ELR (cell line): Measurements from ENCODE around the gene KIF3C.
"Not testable (repeated sequence)": the region's sequence is repeated elsewhere in the genome, so short reads cannot be mapped to it uniquely, and the experiment has no call there.

Experiments used
- DNase-seq: peaks from one replicate; pipeline ENCODE4 v3.0.0-alpha.2; 2015; ENCODE audit warnings: low read depth

The KIF3C gene

DNA sequence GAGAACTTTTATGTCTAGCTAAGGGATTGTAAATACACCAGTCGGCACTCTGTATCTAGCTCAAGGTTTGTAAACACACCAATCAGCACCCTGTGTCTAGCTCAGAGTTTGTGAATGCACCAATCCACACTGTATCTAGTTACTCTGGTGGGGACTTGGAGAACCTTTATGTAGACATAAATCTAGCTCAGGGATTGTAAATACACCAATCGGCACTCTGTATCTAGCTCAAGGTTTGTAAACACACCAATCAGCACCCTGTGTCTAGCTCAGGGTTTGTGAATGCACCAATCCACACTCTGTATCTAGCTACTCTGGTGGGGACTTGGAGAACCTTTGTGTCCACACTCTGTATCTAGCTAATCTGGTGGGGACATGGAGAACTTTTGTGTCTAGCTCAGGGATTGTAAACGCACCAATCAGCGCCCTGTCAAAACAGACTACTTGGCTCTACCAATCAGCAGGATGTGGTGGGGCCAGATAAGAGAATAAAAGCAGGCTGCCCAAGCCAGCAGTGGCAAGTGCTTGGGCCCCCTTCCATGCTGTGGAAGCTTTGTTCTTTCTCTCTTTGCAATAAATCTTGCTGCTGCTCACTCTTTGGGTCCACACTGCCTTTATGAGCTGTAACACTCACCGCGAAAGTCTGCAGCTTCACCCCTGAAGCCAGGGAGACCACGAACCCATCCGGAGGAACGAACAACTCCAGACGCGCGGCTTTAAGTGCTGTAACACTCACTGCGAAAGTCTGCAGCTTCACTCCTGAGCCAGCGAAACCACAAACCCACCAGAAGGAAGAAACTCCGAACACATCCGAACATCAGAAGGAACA lies 66.1 kb downstream of the KIF3C start:
- DNase-seq: not testable (repeated sequence)

- not testable (repeated sequence) for DNase-seq
These were observed 66.9 kb downstream of the KIF3C start for GRCh38 chr2:25915411-25915810.

- DNase-seq: not testable (repeated sequence)
These were observed 68.7 kb downstream of the KIF3C start for GRCh38 chr2:25913696-25913973.

- DNase-seq: peak; percentile 47
These were observed 69.2 kb downstream of the KIF3C start for GRCh38 chr2:25912851-25913695.

- DNase-seq: not testable (repeated sequence)
These were observed 72.7 kb downstream of the KIF3C start for GRCh38 chr2:25909574-25909973.

GRCh38 chr2:25905126-25905525 lies 77.2 kb downstream of the KIF3C start:
- DNase-seq: no peak

DNA sequence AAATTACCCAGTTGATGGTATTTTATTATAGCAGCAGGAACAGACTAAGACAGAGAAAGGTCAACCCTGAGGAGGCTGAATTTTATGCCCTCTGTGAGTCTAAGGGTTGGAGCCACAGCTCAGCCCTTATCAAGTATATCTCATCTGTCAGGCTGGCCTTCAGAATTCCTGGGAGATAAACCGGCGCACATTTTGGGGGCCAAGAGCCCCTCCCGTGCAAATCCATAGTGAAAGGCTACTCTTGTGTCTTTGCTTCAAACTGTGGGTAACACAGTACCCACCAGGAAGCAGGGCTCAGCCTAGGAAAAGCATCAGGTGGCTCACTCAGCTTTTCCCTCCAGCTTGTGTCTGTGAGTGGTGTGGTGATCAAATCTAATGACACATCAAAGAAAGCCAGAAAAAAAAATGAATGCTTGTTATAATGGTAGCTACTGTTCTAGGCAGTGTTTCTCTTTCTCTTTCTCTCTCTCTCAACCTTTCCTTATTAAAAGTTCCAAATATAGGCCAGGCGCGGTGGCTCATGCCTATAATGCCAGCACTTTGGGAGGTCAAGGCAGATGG lies 79.0 kb downstream of the KIF3C start:
- DNase-seq: peak; percentile 32

DNA sequence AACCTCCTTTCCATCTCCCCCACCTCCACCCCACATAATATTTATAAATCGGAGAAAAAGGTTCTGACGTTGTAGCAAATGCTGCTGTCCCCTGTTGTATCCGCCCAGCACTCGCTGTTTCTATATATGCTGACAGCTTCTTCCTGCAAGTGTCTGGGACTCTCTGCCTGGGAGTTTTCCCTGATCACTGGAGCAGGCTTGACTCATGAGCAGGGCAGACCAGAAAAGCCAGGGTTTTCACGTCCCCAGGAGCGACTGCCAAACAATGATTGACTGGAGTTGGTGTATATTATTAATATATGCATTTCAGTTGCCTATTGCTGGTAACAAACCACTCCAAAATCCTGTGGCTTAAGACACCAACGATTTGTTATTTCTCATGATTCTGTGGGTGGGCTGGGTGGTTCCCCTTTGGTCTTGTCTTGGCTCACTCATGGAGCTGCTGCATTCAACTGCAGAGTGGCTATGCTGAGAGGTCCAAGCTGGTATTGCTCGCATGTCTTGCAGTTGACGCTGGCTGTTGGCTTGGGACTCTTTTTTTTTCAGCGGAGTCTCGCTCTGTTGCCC lies 82.8 kb downstream of the KIF3C start:
- no peak for DNase-seq

- DNase-seq: no peak
These were observed 84.8 kb downstream of the KIF3C start for GRCh38 chr2:25897506-25897905.

DNA sequence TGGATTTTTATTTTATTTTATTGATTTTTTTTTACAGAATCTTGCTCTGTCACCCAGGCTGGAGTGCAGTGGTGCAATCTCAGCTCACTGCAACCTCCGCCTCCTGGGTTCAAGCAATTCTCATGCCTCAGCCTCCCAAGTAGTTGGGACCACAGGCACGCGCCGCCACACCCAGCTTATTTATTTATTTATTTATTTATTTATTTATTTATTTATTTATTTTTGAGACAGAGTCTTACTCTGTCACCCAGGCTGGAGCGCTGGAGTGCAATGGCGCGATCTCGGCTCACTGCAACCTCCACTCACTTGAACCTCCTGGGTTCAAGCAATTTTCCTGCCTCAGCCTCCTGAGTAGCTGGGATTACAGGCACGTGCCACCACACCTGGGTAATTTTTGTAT lies 86.0 kb downstream of the KIF3C start:
- DNase-seq: not testable (repeated sequence)

- no peak for DNase-seq
These were observed 86.7 kb downstream of the KIF3C start for GRCh38 chr2:25895610-25896009.

DNA sequence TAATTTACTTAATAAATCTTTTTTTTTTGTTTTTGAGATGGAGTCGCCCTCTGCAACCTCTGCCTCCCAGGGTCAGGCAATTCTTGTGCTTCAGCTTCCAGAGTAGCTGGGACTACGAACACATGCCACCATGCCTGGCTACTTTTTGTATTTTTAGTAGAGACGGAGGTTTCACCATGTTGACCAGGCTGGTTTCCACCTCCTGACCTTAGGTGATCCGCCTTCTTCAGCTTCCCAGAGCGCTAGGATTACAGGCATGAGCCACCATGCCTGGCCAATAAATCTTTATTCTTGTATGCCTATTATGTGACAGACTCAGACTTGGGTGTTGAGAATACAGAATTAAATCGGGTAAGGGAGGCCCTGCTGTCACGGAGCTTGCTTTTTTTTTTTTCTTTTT lies 87.3 kb downstream of the KIF3C start:
- no peak for DNase-seq

GRCh38 chr2:25894135-25894830 lies 88.0 kb downstream of the KIF3C start:
- DNase-seq: no peak

GRCh38 chr2:25891672-25892071 lies 90.6 kb downstream of the KIF3C start:
- no peak for DNase-seq

GRCh38 chr2:25887624-25888242 lies 94.6 kb downstream of the KIF3C start:
- no peak for DNase-seq

DNA sequence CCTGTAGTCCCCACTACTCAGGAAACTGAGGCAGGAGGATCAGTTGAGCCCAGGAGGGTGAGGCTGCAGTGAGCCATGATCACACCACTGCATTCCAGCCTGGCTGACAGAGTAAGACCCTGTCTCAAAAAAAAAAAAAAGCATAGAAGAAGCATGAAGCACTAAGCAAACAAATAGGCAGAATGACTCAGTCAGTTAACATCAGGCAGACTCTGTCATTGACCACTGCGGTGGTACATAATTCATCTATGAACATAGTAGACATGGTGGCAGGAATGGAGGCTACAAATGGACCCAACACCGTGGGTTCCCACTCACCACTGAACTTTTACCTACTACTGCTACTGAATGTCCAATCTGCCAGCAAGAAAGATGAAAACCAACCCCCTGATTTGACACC lies 96.4 kb downstream of the KIF3C start:
- peak; percentile 93 for DNase-seq

DNA sequence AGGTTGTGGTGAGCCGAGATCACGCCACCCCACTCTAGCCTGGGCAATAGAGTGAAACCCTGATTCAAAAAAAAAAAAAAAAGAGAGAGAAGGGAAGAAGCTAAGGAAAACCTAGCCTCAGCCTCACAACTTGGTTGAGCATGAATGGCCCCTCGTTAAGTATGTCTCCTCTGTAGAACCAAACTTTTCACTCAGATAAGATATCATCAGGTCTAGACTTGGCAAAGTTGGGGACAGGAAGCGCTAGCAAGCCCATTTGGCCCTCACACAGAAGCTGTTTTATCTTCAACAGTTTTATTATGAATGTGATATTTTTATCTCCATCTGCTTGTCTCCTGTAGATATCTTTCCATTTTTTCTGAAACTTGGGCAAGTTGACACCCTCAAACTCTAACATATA lies 100.5 kb downstream of the KIF3C start:
- DNase-seq: no peak

- DNase-seq: peak; percentile 87
These were observed 103.1 kb downstream of the KIF3C start for GRCh38 chr2:25879133-25879730.

DNA sequence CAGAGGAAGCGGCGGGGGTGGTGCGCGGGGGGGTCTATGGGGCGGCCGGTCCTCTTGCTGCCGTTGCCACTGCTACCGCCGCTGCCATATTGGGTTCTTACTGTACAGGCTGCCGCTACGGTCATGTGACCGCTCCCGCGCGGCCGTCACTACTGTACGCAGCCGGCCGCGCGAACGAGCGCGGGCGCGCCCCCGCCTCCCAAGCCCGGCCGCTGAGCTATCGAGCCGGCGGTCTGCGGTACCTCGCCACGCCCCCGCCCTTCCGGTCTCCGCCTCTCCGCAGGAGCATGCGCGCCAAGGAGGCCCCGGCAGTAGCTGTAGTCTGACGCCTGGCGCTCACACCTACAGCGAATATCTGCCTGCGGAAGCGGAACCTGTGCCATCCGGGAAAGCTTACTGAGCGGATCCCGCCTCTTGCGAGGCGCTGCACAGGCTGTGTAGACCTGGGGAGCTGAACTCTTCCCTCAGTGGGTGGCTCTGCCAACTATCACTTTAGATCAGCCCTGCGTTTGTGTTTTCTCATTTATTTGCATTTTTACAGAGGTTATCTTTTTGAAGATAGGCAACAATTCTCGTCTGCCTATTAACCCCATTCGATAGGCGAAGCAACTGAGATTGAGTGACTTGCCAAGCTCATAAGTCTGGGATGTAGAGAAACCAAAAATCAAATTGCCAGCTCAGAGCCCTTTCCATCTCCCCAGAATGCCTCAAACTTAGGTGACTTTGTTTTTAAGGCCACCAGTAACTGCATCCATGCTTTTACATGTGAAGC lies 103.8 kb downstream of the KIF3C start, which contains the start of gene ASXL2:
ASXL2 (minus strand) TSS at position 127 of the 772 bp plus-strand sequence. CDS start 265 bp downstream, outside the sequence.
- DNase-seq: peak; percentile 95
